ENCODE measurements around the gene ALLC.

ALLC gene

DNA sequence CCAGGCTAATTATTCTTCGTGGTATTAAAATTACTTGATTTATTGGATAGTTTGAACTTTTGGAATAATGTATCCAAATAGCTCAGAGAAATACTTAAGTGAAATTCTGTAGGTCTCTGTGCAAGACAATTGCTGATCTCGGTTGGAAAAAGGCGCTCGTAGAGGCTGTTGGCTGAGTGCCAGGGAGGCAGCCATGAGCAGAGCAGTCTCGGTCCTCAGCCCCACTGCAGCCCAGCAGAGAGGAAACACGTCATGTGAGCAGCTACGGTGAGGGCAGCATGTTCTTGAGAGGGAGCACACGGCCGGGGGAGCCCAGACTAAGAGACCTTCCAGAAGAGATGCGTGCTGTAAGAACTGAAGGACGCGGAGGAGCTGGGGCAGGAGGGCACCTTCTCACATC, 87.9 kb downstream of the ALLC start:
- no peak for TF ChIP-seq CTCF (IDR thresholded peaks at IDR 0.05)

- no peak for TF ChIP-seq CTCF (IDR thresholded peaks at IDR 0.05)
Observed at GRCh38 chr2:3747032-3747654, 89.1 kb downstream of the ALLC start.

DNA sequence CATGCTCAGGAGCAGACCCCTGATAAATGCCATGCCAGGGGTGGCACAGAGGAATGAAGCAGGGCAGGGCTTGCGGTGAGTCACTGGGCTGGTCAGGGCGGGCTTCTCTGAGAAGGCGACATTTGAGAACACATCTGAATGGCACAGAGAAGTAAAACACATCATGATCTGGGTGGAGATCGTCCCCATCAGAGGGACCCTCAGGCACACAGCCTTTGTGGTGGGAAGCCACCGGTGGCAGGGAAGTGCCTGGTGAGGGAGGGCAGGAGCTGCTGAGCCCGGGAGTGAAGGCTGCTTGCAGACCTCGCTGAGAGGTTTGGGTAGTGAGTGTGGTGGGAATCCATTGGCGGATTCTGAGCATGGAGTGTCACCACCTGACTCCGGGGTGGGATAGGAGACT, 89.8 kb downstream of the ALLC start:
- TF ChIP-seq CTCF (IDR thresholded peaks at IDR 0.05): no peak

DNA sequence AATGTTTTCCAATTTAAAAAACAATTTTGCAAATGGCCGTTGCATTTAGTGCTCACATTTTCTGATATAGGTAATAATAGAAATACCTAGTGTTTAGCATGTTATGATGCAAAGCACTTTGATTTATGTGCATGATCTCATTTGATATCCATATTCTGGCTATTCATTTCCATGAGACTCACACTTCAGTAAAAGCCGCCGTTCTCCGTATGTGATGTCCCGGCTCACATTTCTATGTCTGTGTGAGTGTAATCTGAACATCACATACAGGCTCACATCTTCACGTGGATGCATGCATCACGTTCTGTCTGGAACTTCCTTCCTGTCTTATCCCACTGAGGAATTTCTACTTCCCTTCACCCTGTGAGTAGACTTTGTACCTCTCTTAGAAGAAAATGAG, 91.2 kb downstream of the ALLC start:
- TF ChIP-seq CTCF (IDR thresholded peaks at IDR 0.05): no peak

DNA sequence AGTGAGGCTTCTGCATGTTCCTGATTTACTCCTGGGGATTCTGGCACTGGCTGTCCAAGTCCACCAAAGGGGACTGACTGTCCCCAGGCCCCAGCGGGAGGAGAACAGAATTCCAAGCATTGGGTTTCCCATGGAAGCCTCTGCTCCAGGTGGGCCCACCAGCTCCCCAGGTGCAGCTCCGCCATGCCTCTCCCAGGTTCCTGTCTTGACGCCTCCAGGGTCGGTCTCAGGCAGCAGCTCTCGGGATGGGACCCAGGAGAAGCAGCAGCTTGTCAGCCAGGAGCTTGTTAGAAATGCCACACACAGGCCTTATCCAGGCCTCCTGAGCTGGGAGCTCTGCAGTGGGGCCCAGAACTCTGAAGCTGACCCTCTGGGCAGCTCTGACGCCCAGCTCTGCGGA, 93.3 kb downstream of the ALLC start:
- TF ChIP-seq CTCF (IDR thresholded peaks at IDR 0.05): no peak

- no peak for TF ChIP-seq CTCF (IDR thresholded peaks at IDR 0.05)
Observed at GRCh38 chr2:3751806-3752205, 93.8 kb downstream of the ALLC start.
